SK-N-SH treated with all-trans-retinoic acid at 6 μM for 48 hours (cell line): ENCODE measurements around the gene MARCHF5.
A peak's percentile ranks its signal among the peaks of the same experiment; 100 is the strongest.

Experiments
- ATAC-seq: fragments of 200-7000 bp; cut with Tn5 transposase; 3 replicates; pipeline ENCODE4 v1.9.1; 2020; ENCODE audit warnings: mild to moderate bottlenecking, moderate library complexity
- ARNTL ChIP-seq: fragments of 450-650 bp; formaldehyde crosslinking; IDR thresholded peaks from 2 replicates; pipeline ENCODE4 v1.5.0; 2020; ENCODE audit warnings: low read depth, mild to moderate bottlenecking, moderate library complexity, borderline replicate concordance
- BACH2 ChIP-seq: fragments of 250-450 bp; sonication (Bioruptor Pico); IDR thresholded peaks from 2 replicates; pipeline ENCODE4 v1.9.0; 2021; ENCODE audit warnings: mild to moderate bottlenecking, borderline replicate concordance
- CREB5 ChIP-seq: fragments of 250-450 bp; sonication (Bioruptor Pico); IDR thresholded peaks from 2 replicates; pipeline ENCODE4 v1.5.1; 2020; ENCODE audit warnings: low read depth, mild to moderate bottlenecking, moderate library complexity
- CSDC2 ChIP-seq: fragments of 250-450 bp; sonication (Bioruptor Pico); IDR thresholded peaks from 2 replicates; pipeline ENCODE4 v1.5.0; 2020; ENCODE audit warnings: mild to moderate bottlenecking, moderate library complexity
- ESRRG ChIP-seq: fragments of 250-450 bp; sonication (Bioruptor Pico); IDR thresholded peaks from 2 replicates; pipeline ENCODE4 v1.6.1; 2021; ENCODE audit warnings: mild to moderate bottlenecking
- GLIS3 ChIP-seq: fragments of 250-450 bp; sonication (Bioruptor Pico); IDR thresholded peaks from 2 replicates; pipeline ENCODE4 v1.5.0; 2020; ENCODE audit warnings: mild to moderate bottlenecking, moderate library complexity
- ISL1 ChIP-seq: fragments of 250-450 bp; sonication (Bioruptor Pico); IDR thresholded peaks from 2 replicates; pipeline ENCODE4 v2.1.2; 2022; ENCODE audit warnings: mild to moderate bottlenecking, moderate library complexity
- OSR1 ChIP-seq: fragments of 250-450 bp; sonication (Bioruptor Pico); IDR thresholded peaks from 2 replicates; pipeline ENCODE4 v1.8.0; 2022; ENCODE audit warnings: moderate library complexity, mild to moderate bottlenecking, inconsistent platforms
- PATZ1 ChIP-seq: fragments of 250-450 bp; sonication (Bioruptor Pico); IDR thresholded peaks from 2 replicates; pipeline ENCODE4 v1.8.0; 2020; ENCODE audit warnings: mild to moderate bottlenecking, moderate library complexity, borderline replicate concordance
- PPARA ChIP-seq: fragments of 250-450 bp; sonication (Bioruptor Pico); IDR thresholded peaks from 2 replicates; pipeline ENCODE4 v1.5.0; 2020; ENCODE audit warnings: mild to moderate bottlenecking, borderline replicate concordance
- RARB ChIP-seq: fragments of 250-450 bp; sonication (Bioruptor Pico); IDR thresholded peaks from 2 replicates; pipeline ENCODE4 v1.8.0; 2021; ENCODE audit warnings: mild to moderate bottlenecking, moderate library complexity
- SNAI2 ChIP-seq: fragments of 250-450 bp; sonication (Bioruptor Pico); IDR thresholded peaks from 2 replicates; pipeline ENCODE4 v1.5.0; 2020; ENCODE audit warnings: mild to moderate bottlenecking, moderate library complexity
- TCF4 ChIP-seq: fragments of 250-450 bp; sonication (Bioruptor Pico); IDR thresholded peaks from 2 replicates; pipeline ENCODE4 v1.8.0; 2021; ENCODE audit warnings: mild to moderate bottlenecking, moderate library complexity, borderline replicate concordance
- TOX ChIP-seq: fragments of 250-450 bp; sonication (Bioruptor Pico); IDR thresholded peaks from 2 replicates; pipeline ENCODE4 v1.8.0; 2021; ENCODE audit warnings: mild to moderate bottlenecking, moderate library complexity, borderline replicate concordance
- ZC3H10 ChIP-seq: fragments of 250-450 bp; sonication (Bioruptor Pico); IDR thresholded peaks from 2 replicates; pipeline ENCODE4 v1.5.1; 2021; ENCODE audit warnings: mild to moderate bottlenecking, moderate library complexity
- ZFP3 ChIP-seq: fragments of 250-450 bp; sonication (Bioruptor Pico); IDR thresholded peaks from 2 replicates; pipeline ENCODE4 v1.5.0; 2020; ENCODE audit warnings: mild to moderate bottlenecking, moderate library complexity
- ZFP30 ChIP-seq: fragments of 450-650 bp; formaldehyde crosslinking; IDR thresholded peaks from 2 replicates; pipeline ENCODE4 v1.5.0; 2022; ENCODE audit warnings: mild to moderate bottlenecking, moderate library complexity
- ZNF565 ChIP-seq: fragments of 450-650 bp; formaldehyde crosslinking; conservative IDR thresholded peaks from 2 replicates; pipeline ENCODE4 v1.5.0; 2020; ENCODE audit warnings: low read depth, mild to moderate bottlenecking, moderate library complexity
- ZNF70 ChIP-seq: fragments of 450-650 bp; formaldehyde crosslinking; IDR thresholded peaks from 2 replicates; pipeline ENCODE4 v1.5.0; 2020; ENCODE audit warnings: mild to moderate bottlenecking, moderate library complexity
- ZNF8 ChIP-seq: fragments of 450-650 bp; formaldehyde crosslinking; IDR thresholded peaks from 2 replicates; pipeline ENCODE4 v1.5.0; 2020; ENCODE audit warnings: mild to moderate bottlenecking, moderate library complexity
- TF ChIP-seq, protein P1 (sequence below): fragments of 250-450 bp; sonication (Bioruptor Pico); IDR thresholded peaks from 2 replicates; pipeline ENCODE4 v1.5.0; 2020; ENCODE audit warnings: mild to moderate bottlenecking, moderate library complexity
- TF ChIP-seq, protein P2 (sequence below): fragments of 250-450 bp; sonication (Bioruptor Pico); IDR thresholded peaks from 2 replicates; pipeline ENCODE4 v1.5.1; 2021; ENCODE audit warnings: mild to moderate bottlenecking, moderate library complexity
- TF ChIP-seq, protein P3 (sequence below): fragments of 250-450 bp; sonication (Bioruptor Pico); IDR thresholded peaks from 2 replicates; pipeline ENCODE4 v1.8.0; 2021; ENCODE audit warnings: low read depth, mild to moderate bottlenecking, moderate library complexity, borderline replicate concordance

Gene MARCHF5, protein sequence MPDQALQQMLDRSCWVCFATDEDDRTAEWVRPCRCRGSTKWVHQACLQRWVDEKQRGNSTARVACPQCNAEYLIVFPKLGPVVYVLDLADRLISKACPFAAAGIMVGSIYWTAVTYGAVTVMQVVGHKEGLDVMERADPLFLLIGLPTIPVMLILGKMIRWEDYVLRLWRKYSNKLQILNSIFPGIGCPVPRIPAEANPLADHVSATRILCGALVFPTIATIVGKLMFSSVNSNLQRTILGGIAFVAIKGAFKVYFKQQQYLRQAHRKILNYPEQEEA

DNA sequence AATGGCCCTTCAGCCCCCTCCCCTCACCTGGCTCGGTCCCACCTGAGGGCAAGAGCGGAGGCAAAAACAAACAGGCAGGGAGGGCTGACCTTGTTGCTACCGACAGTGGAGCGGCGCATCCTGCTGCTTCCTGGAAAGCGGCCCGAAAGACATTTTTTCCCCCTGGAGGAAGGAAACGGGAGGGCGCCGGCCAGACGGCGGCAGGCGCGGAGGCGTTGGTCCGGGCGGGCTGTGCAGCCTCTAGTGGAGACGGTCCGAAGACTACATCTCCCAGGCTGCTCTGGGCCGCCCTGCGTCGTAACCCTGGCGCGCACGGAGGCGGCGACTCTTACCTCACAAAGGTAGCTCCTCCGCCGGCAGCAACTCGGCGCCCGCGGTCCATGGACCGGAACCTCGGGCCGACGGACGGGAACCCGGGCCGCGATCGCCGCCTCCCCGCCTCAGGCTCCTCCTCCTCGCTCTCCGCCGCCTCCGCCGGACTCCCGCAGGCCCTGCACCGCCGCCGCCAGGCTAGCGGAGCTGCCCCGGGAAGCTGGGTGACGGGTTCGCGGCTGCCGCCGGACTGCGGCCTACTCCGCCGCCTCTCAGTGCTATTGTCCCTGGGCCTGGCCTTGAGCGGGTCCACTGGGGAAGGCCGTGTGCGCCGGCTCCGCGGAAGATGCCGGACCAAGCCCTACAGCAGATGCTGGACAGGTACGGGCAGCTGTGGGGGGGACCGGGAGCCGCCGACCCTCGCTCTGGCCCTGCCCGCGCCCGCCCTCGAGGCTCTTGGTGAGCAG, at the start of gene MARCHF5, which contains the start of gene CPEB3:
Gene MARCHF5 (plus strand): TSS at position 331 of the 779 bp plus-strand sequence. CDS start 328 bp downstream, at position 659.
Gene CPEB3 (minus strand): TSS at position 242 of the 779 bp plus-strand sequence. CDS start 50,728 bp downstream, outside the sequence.
- TF ChIP-seq ZFP3 (CRISPR knock-in tag), result 0 out of 2 replicates have a peak, but pooled peaks have one; percentile 57
- no peak for TF ChIP-seq ESRRG (CRISPR knock-in tag)
- TF ChIP-seq ARNTL, result no peak
- ATAC-seq, result peak; percentile 99

DNA sequence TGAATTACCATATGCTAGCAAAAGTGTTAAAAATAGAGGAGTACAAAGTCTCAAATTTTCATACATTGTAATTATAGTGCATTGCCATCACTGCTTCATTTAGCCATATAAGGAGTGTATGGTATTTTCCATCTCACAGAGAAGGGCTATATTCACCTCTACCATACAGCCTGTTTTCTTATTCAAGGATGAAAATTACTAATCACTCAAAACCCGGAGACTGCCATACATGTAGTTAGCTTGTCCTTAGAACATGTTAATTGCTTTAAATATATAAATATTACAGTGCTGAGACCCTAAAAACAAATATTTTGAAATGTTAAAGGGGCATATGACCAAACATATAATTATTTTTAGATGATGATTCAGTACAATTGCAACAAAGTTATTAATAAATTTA, 49.5 kb upstream of the MARCHF5 start:
- no peak for TF ChIP-seq ZNF8
- TF ChIP-seq ZFP30, result no peak
- TF ChIP-seq, protein P1, sequence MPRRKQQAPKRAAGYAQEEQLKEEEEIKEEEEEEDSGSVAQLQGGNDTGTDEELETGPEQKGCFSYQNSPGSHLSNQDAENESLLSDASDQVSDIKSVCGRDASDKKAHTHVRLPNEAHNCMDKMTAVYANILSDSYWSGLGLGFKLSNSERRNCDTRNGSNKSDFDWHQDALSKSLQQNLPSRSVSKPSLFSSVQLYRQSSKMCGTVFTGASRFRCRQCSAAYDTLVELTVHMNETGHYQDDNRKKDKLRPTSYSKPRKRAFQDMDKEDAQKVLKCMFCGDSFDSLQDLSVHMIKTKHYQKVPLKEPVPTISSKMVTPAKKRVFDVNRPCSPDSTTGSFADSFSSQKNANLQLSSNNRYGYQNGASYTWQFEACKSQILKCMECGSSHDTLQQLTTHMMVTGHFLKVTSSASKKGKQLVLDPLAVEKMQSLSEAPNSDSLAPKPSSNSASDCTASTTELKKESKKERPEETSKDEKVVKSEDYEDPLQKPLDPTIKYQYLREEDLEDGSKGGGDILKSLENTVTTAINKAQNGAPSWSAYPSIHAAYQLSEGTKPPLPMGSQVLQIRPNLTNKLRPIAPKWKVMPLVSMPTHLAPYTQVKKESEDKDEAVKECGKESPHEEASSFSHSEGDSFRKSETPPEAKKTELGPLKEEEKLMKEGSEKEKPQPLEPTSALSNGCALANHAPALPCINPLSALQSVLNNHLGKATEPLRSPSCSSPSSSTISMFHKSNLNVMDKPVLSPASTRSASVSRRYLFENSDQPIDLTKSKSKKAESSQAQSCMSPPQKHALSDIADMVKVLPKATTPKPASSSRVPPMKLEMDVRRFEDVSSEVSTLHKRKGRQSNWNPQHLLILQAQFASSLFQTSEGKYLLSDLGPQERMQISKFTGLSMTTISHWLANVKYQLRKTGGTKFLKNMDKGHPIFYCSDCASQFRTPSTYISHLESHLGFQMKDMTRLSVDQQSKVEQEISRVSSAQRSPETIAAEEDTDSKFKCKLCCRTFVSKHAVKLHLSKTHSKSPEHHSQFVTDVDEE (CRISPR knock-in tag), result no peak
- no peak for TF ChIP-seq ARNTL
- no peak for TF ChIP-seq PATZ1 (CRISPR knock-in tag)
- TF ChIP-seq, protein P2, sequence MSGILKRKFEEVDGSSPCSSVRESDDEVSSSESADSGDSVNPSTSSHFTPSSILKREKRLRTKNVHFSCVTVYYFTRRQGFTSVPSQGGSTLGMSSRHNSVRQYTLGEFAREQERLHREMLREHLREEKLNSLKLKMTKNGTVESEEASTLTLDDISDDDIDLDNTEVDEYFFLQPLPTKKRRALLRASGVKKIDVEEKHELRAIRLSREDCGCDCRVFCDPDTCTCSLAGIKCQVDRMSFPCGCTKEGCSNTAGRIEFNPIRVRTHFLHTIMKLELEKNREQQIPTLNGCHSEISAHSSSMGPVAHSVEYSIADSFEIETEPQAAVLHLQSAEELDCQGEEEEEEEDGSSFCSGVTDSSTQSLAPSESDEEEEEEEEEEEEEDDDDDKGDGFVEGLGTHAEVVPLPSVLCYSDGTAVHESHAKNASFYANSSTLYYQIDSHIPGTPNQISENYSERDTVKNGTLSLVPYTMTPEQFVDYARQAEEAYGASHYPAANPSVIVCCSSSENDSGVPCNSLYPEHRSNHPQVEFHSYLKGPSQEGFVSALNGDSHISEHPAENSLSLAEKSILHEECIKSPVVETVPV (CRISPR knock-in tag), result no peak
- no peak for TF ChIP-seq CREB5 (CRISPR knock-in tag)
- TF ChIP-seq ZNF70, result no peak
- TF ChIP-seq CSDC2 (CRISPR knock-in tag), result no peak
- TF ChIP-seq BACH2, result no peak
- TF ChIP-seq ESRRG (CRISPR knock-in tag), result no peak
- no peak for TF ChIP-seq RARB (CRISPR knock-in tag)
- no peak for TF ChIP-seq GLIS3
- no peak for TF ChIP-seq PPARA (CRISPR knock-in tag)
- no peak for TF ChIP-seq SNAI2 (CRISPR knock-in tag)
- no peak for TF ChIP-seq ZC3H10 (CRISPR knock-in tag)
- TF ChIP-seq ZNF565, result no peak
- TF ChIP-seq OSR1 (CRISPR knock-in tag), result no peak
- no peak for TF ChIP-seq TOX (CRISPR knock-in tag)
- no peak for TF ChIP-seq ISL1 (CRISPR knock-in tag)
- ATAC-seq, result no peak

DNA sequence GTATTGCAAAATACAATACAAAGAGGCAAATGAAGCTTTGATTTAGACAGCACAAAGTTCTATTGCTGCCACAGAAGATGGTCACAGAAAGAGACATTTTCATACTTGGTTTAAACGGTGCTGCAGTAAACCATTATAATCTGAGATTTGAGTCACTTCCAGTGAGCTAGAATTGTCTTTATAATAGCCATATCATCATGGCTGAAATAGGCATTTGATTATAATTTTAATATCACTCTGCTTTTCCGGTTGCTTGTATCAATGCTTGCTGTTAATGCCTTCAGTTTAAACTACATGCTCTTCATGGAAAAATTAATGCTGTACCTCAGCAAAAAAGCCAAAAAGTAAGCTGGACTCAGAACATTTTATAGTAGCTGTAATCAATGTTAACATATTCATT, 48.6 kb upstream of the MARCHF5 start:
- ATAC-seq, result no peak
- TF ChIP-seq RARB (CRISPR knock-in tag) (no peak), ESRRG (CRISPR knock-in tag) (no peak), OSR1 (CRISPR knock-in tag) (no peak), TCF4 (CRISPR knock-in tag) (no peak), ZNF8 (no peak), BACH2 (no peak), ZFP30 (no peak), SNAI2 (CRISPR knock-in tag) (no peak), ARNTL (no peak), CREB5 (CRISPR knock-in tag) (no peak), ZNF70 (no peak), ZNF565 (no peak)
- TF ChIP-seq, protein P1 (CRISPR knock-in tag), result no peak
- TF ChIP-seq, protein P3, sequence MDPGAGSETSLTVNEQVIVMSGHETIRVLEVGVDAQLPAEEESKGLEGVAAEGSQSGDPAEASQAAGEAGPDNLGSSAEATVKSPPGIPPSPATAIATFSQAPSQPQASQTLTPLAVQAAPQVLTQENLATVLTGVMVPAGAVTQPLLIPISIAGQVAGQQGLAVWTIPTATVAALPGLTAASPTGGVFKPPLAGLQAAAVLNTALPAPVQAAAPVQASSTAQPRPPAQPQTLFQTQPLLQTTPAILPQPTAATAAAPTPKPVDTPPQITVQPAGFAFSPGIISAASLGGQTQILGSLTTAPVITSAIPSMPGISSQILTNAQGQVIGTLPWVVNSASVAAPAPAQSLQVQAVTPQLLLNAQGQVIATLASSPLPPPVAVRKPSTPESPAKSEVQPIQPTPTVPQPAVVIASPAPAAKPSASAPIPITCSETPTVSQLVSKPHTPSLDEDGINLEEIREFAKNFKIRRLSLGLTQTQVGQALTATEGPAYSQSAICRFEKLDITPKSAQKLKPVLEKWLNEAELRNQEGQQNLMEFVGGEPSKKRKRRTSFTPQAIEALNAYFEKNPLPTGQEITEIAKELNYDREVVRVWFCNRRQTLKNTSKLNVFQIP, result no peak
